Stomach (tissue), 4 donors: ENCODE measurements around the gene ZNF462.

ENCODE experiments used
- CTCF ChIP-seq, 7 experiments: fragments of 450-650 bp in 4 of 7; fragments of 200-600 bp in 3 of 7; sonication (generic) in 3 of 7; IDR thresholded peaks; one replicate each; pipeline ENCODE4 v1.5.1; 2016 to 2019; ENCODE audit warnings: antibody characterized with exemption in 7 of 7, control low read depth in 2 of 7, mild to moderate bottlenecking in 1 of 7
- EP300 ChIP-seq: sonication (generic); formaldehyde crosslinking; IDR thresholded peaks from one replicate; pipeline ENCODE4 v1.6.1; 2017; ENCODE audit warnings: antibody characterized with exemption
- POLR2A ChIP-seq, 4 donors: fragments of 450-650 bp; IDR thresholded peaks; one replicate each; pipeline ENCODE4 v1.6.1; 2016; ENCODE audit warnings: antibody characterized with exemption in 4 of 4, control low read depth in 2 of 4, mild to moderate bottlenecking in 1 of 4, moderate library complexity in 1 of 4
- POLR2AphosphoS5 ChIP-seq, 3 donors: sonication (generic); formaldehyde crosslinking; IDR thresholded peaks; one replicate each; pipeline ENCODE4 v1.6.1; 2016; ENCODE audit warnings: antibody characterized with exemption in 3 of 3

GRCh38 chr9:106889061-106889590 is 26.2 kb downstream of the ZNF462 start:
- TF ChIP-seq CTCF (IDR thresholded peaks at IDR 0.05) (no peak), POLR2A (IDR thresholded peaks at IDR 0.05) (no peak), EP300 (no peak), POLR2AphosphoS5 (IDR thresholded peaks at IDR 0.05) (no peak)
